GM21367 (cell line): ENCODE measurements around the gene EHD4.

Source experiments
- ATAC-seq: cut with Tn5 transposase; IDR thresholded peaks from one replicate; pipeline ENCODE4 v1.9.1; 2021; ENCODE audit not compliant: unreplicated experiment

Gene EHD4

DNA sequence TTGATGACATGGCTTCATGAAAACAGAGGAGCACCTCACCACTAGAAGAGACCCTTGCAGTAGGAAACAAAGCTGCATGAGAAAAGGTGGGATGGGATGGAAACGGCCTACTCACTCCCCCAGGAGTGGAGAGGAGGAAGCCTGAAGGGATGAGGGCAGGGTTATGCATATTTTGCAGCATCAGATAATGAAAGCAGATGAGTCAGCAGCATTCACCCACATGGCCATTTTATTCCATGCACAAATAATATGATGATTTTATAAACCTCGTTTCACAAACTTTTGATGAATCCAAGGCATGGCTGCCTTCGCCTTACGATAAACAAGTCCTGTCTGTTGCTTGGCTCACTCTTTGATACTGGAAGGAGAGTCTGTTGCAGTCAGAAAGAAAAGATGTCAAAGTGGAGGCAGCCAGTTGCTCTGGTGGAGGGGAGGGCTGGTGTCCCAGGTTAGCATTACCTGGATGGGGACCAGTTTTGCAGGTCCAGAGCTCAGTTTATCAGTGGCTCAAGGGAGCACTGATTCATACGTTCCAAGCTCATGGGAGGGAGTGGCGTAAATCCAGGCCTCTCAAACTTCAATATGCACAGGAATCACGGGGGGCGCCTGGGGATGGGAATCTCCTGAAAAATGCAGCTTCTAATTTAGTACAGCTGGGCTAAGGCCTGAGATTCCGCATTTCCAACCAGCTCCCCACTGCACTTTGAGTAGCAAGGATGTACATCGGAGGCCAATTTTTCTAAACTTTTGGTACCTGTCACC, 9.2 kb upstream of the EHD4 start:
- ATAC-seq, result no peak

GRCh38 chr15:41980654-41981323, 8.4 kb upstream of the EHD4 start:
- no peak for ATAC-seq

GRCh38 chr15:41979493-41980266, 7.3 kb upstream of the EHD4 start:
- no peak for ATAC-seq

DNA sequence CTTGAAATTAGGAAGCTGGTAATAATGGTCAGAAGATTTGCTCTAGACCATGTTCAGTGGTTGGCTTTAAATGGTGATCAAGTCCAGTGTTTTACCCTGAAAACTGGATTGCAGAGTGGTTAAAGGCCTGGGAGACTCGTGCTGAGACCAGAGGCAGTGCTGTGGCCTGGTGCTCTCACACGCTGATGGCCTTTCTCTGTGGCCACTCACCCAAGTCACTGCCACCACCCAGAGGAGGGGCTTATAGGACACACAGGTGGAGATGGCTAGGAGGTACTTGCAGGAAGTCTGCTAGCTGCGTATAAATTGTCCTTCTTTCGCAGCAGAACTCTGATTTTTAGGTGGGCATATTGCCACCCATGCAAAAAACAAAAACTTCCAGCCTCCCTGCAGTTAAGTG, 6.2 kb upstream of the EHD4 start:
- no peak for ATAC-seq

DNA sequence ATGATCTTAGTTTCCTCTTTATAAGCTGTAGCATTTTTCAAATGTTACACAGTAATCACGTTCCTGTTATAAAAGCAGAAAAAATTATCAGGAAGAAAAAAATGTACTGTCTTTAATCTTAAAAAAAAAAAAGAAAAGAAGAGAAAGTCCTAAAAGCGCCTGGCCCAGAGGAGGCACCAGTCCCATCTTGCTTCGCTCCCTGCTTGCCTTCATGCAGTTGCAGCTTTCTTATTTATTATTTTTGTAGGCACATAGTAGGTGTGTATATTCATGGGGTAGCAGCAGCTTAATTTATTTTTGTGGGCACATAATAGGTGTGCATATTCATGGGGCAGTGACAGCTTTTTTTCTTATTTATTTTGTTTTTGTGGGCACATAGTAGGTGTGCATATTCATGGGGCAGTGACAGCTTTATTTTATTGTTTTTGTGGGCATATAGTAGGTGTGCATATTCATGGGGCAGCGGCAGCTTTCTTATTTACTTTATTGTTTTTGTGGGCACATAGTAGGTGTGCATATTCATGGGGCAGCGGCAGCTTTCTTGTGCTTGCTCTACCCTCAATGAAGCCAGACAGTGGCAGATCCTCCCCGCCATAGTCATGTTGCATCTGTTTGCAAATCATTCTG, 5.5 kb upstream of the EHD4 start:
- ATAC-seq, result no peak

DNA sequence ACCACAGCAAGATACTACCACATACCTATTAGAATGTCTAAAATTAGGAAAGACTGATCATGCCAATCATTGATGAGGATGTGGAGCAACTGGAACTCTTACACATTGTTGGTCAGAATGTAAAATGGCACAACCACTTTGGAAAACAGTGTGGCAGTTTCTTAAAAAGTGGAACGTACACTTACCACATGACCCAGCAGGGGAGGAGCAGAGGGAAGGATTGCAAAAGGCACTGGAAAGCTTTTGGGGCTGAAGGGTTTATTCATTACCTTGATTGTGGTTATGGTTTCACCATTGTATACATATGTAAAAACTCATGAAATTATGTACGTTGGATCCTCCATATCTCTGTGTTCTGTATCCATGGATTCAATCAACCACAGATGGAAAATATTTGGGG, 3.3 kb upstream of the EHD4 start:
- no peak for ATAC-seq

GRCh38 chr15:41974041-41974440, 1.7 kb upstream of the EHD4 start:
- ATAC-seq, result no peak

DNA sequence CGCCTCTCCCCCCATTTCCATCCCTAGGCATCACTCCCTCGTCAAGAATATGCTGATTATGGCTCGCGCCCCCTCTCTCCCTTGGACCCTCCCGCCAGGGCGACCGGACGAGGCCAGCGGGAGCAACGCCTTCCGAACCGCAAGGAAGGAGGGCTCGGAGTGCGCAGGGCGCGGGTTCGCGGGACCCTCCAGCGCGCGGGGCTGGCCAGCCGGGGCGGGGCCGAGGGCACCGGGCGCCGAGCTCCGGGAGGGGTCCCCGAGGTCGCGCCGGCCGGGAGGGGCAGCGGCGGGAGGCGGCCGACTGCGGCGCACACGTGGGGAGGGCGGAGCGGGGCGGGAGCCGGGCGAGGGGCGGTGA, 483 bp downstream of the EHD4 start:
- peak; percentile 20 for ATAC-seq

- ATAC-seq, result peak; percentile 35
Measured at GRCh38 chr15:41971089-41971894, 1.1 kb downstream of the EHD4 start.

GRCh38 chr15:41970456-41970855, 1.9 kb downstream of the EHD4 start:
- ATAC-seq, result no peak

DNA sequence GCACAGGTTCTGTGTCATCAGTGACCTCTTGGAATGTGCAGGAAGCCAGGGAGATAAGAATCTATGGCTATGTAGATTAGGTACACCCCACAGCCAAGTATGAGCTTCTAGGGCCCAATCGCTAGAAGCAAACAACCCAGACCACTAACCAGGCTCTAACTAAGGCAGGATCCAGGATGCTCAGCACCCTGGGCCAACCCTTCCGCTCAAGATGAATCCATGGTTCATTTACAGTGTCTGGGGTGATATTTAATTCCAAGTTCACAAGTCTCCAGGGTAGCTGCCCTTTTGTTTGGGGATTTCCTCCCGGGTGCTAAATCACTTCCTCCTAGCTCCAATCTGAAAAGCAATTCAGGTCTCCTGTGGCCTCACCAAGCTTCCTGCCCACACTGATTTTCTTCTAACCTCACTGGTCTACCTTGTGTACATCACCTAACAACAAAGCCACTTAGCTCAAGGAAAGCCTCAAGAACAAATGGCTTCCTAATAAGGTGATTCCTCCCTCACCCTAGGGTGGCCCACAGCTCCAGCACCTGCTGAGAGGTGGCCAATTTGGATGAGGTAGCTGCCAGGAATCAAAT, 2.4 kb downstream of the EHD4 start:
- no peak for ATAC-seq

GRCh38 chr15:41968701-41969100, 3.7 kb downstream of the EHD4 start:
- ATAC-seq, result no peak

GRCh38 chr15:41967506-41968206, 4.7 kb downstream of the EHD4 start:
- ATAC-seq, result no peak

DNA sequence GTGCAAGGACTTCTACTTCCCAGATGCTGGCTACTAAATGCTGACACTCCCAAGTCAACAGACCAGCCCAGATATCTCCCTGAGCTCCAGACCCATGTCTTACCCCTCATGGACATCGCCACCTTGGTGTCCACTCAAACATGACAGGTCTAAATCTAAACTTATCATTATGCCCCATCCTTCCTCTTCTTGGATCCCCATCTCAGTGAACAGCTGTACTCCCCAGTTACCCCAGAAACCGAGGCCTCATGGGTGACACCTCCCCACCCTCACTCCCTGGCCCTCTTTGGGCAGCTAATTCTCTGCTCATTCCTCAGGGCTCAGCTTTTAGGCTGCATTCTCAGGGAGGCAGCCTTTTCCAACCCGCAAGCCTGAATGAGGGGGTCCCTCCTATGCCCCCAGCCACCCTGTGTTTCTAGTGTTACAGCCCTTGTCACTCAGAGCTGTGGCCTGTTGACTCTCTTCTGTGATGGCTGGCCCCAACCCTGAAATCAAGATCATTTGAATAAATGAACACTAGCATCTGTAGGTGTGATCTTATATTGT, 5.4 kb downstream of the EHD4 start:
- ATAC-seq, result no peak

DNA sequence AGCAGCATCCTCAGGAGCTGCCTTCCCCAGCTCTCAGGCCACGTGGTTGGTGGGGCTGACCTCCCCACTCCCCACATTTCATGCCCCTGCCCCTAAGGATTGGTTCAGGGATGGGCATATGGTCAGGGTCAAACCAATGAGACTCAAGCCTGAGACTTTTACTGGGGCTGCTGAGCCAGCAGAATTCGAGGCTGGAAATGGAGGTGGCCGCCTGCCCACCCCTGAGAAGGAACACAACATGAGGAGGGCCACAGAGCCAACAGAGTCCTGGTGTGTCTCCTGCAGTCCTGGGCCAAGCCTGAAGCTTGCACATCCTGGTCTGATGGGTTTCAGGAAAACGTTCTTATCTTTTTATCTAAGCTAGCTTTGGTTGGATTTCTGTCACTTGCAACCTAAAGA, 5.9 kb downstream of the EHD4 start:
- no peak for ATAC-seq

- ATAC-seq, result no peak
Measured at GRCh38 chr15:41965441-41966413, 6.6 kb downstream of the EHD4 start.

DNA sequence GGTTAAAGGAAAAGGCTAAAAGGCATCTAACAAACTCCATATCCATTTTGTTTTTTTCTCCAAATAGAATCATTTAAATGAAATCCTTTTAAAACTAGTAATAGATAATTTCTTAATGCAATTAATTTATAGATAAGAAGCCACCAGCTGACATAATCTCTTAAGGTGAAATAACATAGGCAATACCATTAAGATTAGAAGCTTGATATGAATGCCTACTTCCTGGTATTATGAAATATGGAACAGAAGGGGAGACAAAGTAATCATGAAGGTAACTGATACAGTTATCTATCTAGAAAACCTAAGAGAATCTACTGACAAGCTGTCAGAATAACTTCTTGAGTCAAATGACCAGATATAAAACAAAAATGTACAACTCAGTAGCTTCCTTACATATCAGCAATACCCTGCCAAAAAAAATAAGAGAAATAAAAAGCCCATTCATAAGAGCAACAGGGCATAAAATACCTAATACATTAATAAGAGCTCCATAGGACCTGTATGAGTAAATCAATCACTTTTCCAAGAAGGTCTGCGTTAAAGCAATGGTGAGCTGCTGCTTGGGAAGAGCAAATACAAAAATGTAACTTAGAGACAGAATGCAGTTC, 10.7 kb downstream of the EHD4 start:
- no peak for ATAC-seq

- no peak for ATAC-seq
Measured at GRCh38 chr15:41961001-41961518, 11.3 kb downstream of the EHD4 start.
